ENCODE data around the gene MECR. TPM values are rescaled to one million over a fixed set of nuclear protein-coding genes. Genes with fewer than 3 reads are reported as not detected.
"Not testable (repeated sequence)": the region's sequence is repeated elsewhere in the genome, so short reads cannot be mapped to it uniquely, and the experiment has no call there.

MECR gene
- total and polyA plus RNA-seq, 2 experiments from 2014 or later, result 41.4 to 60.0 TPM

GRCh38 chr1:29237852-29238619 lies 7.3 kb upstream of the MECR start:
- no peaks in the 10 kb centered on the region for H3K36me3 ChIP-seq
- peaks cover 5% of the 10 kb centered on the region for H3K4me1 ChIP-seq (ENCODE audit: low read depth)
- no peak for TF ChIP-seq CTCF (IDR thresholded peaks at IDR 0.05; ENCODE audit: low read depth, low read length)
- no peak overlapping the region for H3K27ac ChIP-seq
- peak overlapping the region; percentile 34 for H3K4me3 ChIP-seq
- peaks cover 17% of the 10 kb centered on the region for H3K27me3 ChIP-seq
- DNase-seq (ENCODE audit: low read depth in 1 of 2, low spot score in 1 of 2), result peak; percentile 43 to 54
- no peaks in the 10 kb centered on the region for H3K9me3 ChIP-seq (ENCODE audit: low read depth)

- H3K4me1 ChIP-seq (ENCODE audit: low read depth), result peaks cover 5% of the 10 kb centered on the region
- H3K36me3 ChIP-seq, result no peaks in the 10 kb centered on the region
- H3K27ac ChIP-seq, result no peak overlapping the region
- peak overlapping the region; percentile 64 for H3K4me3 ChIP-seq
- TF ChIP-seq CTCF (IDR thresholded peaks at IDR 0.05; ENCODE audit: low read depth, low read length), result no peak
- DNase-seq (ENCODE audit: low read depth in 1 of 2, low spot score in 1 of 2), result peak; percentile 71 to 75
- H3K27me3 ChIP-seq, result peaks cover 17% of the 10 kb centered on the region
- H3K9me3 ChIP-seq (ENCODE audit: low read depth), result no peaks in the 10 kb centered on the region
Measured at GRCh38 chr1:29237129-29237821, 6.5 kb upstream of the MECR start.

- no peaks in the 10 kb centered on the region for H3K36me3 ChIP-seq
- H3K27me3 ChIP-seq, result peaks cover 17% of the 10 kb centered on the region
- no peaks in the 10 kb centered on the region for H3K9me3 ChIP-seq (ENCODE audit: low read depth)
- no peak for DNase-seq (ENCODE audit: low read depth in 1 of 2, low spot score in 1 of 2)
- no peak overlapping the region for H3K27ac ChIP-seq
- H3K4me3 ChIP-seq, result peak overlapping the region; percentile 64
- H3K4me1 ChIP-seq (ENCODE audit: low read depth), result peaks cover 5% of the 10 kb centered on the region
- TF ChIP-seq CTCF (IDR thresholded peaks at IDR 0.05; ENCODE audit: low read depth, low read length), result no peak
Measured at GRCh38 chr1:29236712-29237128, 6.0 kb upstream of the MECR start.

- TF ChIP-seq CTCF (IDR thresholded peaks at IDR 0.05; ENCODE audit: low read depth, low read length), result peak; percentile 43
- Histone ChIP-seq H3K27me3 (peaks cover 17% of the 10 kb centered on the region), H3K9me3 (ENCODE audit: low read depth) (no peaks in the 10 kb centered on the region), H3K4me1 (ENCODE audit: low read depth) (peaks cover 5% of the 10 kb centered on the region), H3K27ac (no peak within 1 kb of the TSS), H3K36me3 (no peaks in the 10 kb centered on the region), H3K4me3 (peak within 1 kb of the TSS; percentile 64)
- DNase-seq (ENCODE audit: low read depth in 1 of 2, low spot score in 1 of 2), result peak; percentile 80 to 91
Measured at GRCh38 chr1:29235955-29236711, 5.4 kb upstream of the MECR start, which contains the start of gene PTPRU. TSS of gene PTPRU (plus strand) at chr1:29236522. CDS start at chr1:29236645, 123 bp downstream.

- H3K27me3 ChIP-seq, result peaks cover 17% of the 10 kb centered on the region
- H3K4me3 ChIP-seq, result not testable (repeated sequence)
Measured at GRCh38 chr1:29234881-29235280, 4.1 kb upstream of the MECR start.

More at GRCh38 chr1:29234881-29235280, 4.1 kb upstream of the MECR start:
- H3K27ac ChIP-seq; DNase-seq (ENCODE audit: low read depth in 1 of 2, low spot score in 1 of 2); H3K4me1 ChIP-seq (ENCODE audit: low read depth); H3K9me3 ChIP-seq (ENCODE audit: low read depth); H3K36me3 ChIP-seq: not testable (repeated sequence)
